A375 (cell line): ENCODE results near the gene ZNF215. TPM values are rescaled to one million over a fixed set of nuclear protein-coding genes. Genes with fewer than 3 reads are reported as not detected.

Experiments
- total RNA-seq: library from RNA; depleted of rRNA; stranded (reverse); fragments of >200 nt; shearing (Covaris generic); gene quantifications from 2 replicates; pipeline ENCODE4 v1.2.3, GENCODE V29; 2014; rRNA removed

ZNF215 gene
- total RNA-seq = 4.3 and 4.8 TPM in 2 replicates

GRCh38 chr11:6926208-6927029 is at the start of gene ZNF215:
TSS of gene ZNF215 (plus strand) at chr11:6926426. CDS start at chr11:6932273, 5,847 bp downstream.

DNA sequence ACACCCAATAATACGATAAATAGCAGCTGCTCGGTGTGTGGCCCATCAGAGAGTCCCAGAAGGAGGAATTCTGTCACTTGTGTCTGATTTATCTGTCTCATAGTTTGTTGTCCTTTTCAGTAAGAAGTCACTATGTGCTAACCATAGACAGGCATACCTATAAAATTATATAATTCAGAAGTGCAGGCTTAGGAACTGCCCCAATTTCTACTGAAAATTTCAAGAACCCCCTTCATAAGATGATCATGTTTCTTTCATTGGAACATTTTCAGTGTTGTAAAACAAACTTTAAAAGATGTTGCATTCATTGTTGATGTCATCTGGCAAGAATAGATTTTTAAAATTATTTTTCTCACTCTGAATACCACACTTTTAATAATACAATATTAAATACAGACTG is 33.8 kb upstream of the ZNF215 start, which contains the start of gene OR2D2:
TSS of gene OR2D2 (minus strand) at position 101 of the 400 bp plus-strand sequence. CDS start at position 101, 0 bp downstream.

GRCh38 chr11:6920702-6921101 is 5.5 kb upstream of the ZNF215 start, which contains the start of gene OR2D3:
TSS of gene OR2D3 (plus strand) at chr11:6921002. CDS start at chr11:6921002, 0 bp downstream.

Other genes starting within 250 kb of the ZNF215 start
- gene MRPL17, start 243.1 kb upstream of the ZNF215 start, total RNA-seq = 74.3 and 78.2 TPM in 2 replicates
- 0.08 TPM in 1 of 2 replicates, not detected in the other for gene OR2AG2, start 154.4 kb upstream of the ZNF215 start, total RNA-seq
- gene OR2AG1, start 143.4 kb upstream of the ZNF215 start, total RNA-seq = not detected in 2 replicates
- 0.11 and 0.19 TPM in 2 replicates for gene OR6A2, start 126.7 kb upstream of the ZNF215 start, total RNA-seq
- not detected in 2 replicates for gene OR10A5, start 80.7 kb upstream of the ZNF215 start, total RNA-seq
- gene OR10A2, start 63.4 kb upstream of the ZNF215 start, total RNA-seq = not detected in 2 replicates
- not detected in 2 replicates for gene OR10A4, start 49.8 kb upstream of the ZNF215 start, total RNA-seq
- gene OR2D2, start 33.9 kb upstream of the ZNF215 start, total RNA-seq = 0.40 TPM in 1 of 2 replicates, not detected in the other
- not detected in 2 replicates for gene OR2D3, start 5.4 kb upstream of the ZNF215 start, total RNA-seq
- gene ZNF214, start 93.9 kb downstream of the ZNF215 start, total RNA-seq = 1.3 and 5.1 TPM in 2 replicates
- 0.19 TPM in 1 of 2 replicates, not detected in the other for gene NLRP14, start 94.1 kb downstream of the ZNF215 start, total RNA-seq
- gene RBMXL2, start 162.6 kb downstream of the ZNF215 start, total RNA-seq = 0.11 TPM in 1 of 2 replicates, not detected in the other